OCI-LY1 (cell line): ENCODE results near the gene POLD4.

Source experiments
- H2AFZ ChIP-seq: fragments of 200-600 bp; sonication (generic), shearing (Covaris generic); 2 replicates; pipeline ENCODE4 v1.6.0; 2014; ENCODE audit warnings: antibody characterized with exemption, mild to moderate bottlenecking, low read length
- H3F3A ChIP-seq: fragments of 200-600 bp; sonication (generic), shearing (Covaris generic); 2 replicates; pipeline ENCODE4 v1.6.0; 2014; ENCODE audit warnings: mild to moderate bottlenecking, antibody characterized with exemption, low read length, moderate library complexity; ENCODE audit not compliant: insufficient read depth
- H3K27ac ChIP-seq: fragments of 200-600 bp; sonication (generic); 2 replicates; pipeline ENCODE4 v1.5.1; 2014; ENCODE audit warnings: low read length, mixed run types, mild to moderate bottlenecking, low read depth; ENCODE audit not compliant: poor library complexity, severe bottlenecking
- H3K27me3 ChIP-seq: fragments of 200-600 bp; sonication (generic); 2 replicates; pipeline ENCODE4 v1.6.0; 2014; ENCODE audit warnings: antibody characterized with exemption, mild to moderate bottlenecking, low read length, moderate library complexity; ENCODE audit not compliant: insufficient read depth
- H3K36me3 ChIP-seq: fragments of 200-600 bp; sonication (generic); 2 replicates; pipeline ENCODE4 v1.6.1; 2014; ENCODE audit warnings: mild to moderate bottlenecking, antibody characterized with exemption, low read length, moderate library complexity, mixed read lengths; ENCODE audit not compliant: insufficient read depth
- H3K4me1 ChIP-seq: fragments of 200-600 bp; sonication (generic); 2 replicates; pipeline ENCODE4 v1.5.1; 2014; ENCODE audit warnings: mild to moderate bottlenecking, low read length, moderate library complexity; ENCODE audit not compliant: insufficient read depth, severe bottlenecking
- H3K4me2 ChIP-seq: fragments of 200-600 bp; sonication (generic), shearing (Covaris generic); 2 replicates; pipeline ENCODE4 v1.6.1; 2014; ENCODE audit warnings: low read length
- H3K4me3 ChIP-seq: fragments of 200-600 bp; sonication (generic); 2 replicates; pipeline ENCODE4 v1.5.1; 2014; ENCODE audit warnings: low read length, low read depth, mild to moderate bottlenecking, mixed read lengths; ENCODE audit not compliant: poor library complexity, severe bottlenecking
- H3K79me2 ChIP-seq: fragments of 200-600 bp; shearing (Covaris generic); 2 replicates; pipeline ENCODE4 v1.6.1; 2016; ENCODE audit warnings: mixed run types, low read length, mixed read lengths; ENCODE audit not compliant: insufficient read depth
- H3K9ac ChIP-seq: fragments of 200-600 bp; sonication (generic), shearing (Covaris generic); 2 replicates; pipeline ENCODE4 v1.6.1; 2014; ENCODE audit warnings: mild to moderate bottlenecking, low read length, mixed read lengths
- H3K9me2 ChIP-seq: fragments of 200-600 bp; sonication (generic), shearing (Covaris generic); 2 replicates; pipeline ENCODE4 v1.6.1; 2014; ENCODE audit warnings: low read depth, mild to moderate bottlenecking, low read length, mixed read lengths
- H3K9me3 ChIP-seq: fragments of 200-600 bp; shearing (Covaris generic); 2 replicates; pipeline ENCODE4 v1.6.1; 2014; ENCODE audit warnings: low read length, mixed read lengths
- H4K20me1 ChIP-seq: fragments of 200-600 bp; sonication (generic), shearing (Covaris generic); 2 replicates; pipeline ENCODE4 v1.6.0; 2016; ENCODE audit warnings: mild to moderate bottlenecking, low read length; ENCODE audit not compliant: insufficient read depth
- CTCF ChIP-seq: fragments of 200-600 bp; sonication (generic), shearing (Covaris generic); IDR thresholded peaks from 2 replicates; pipeline ENCODE4 v1.5.1; 2017; ENCODE audit warnings: mild to moderate bottlenecking, antibody characterized with exemption, low read length, moderate library complexity, mixed read lengths
- EZH2 ChIP-seq: fragments of 200-600 bp; sonication (generic), shearing (Covaris generic); IDR thresholded peaks from 2 replicates; pipeline ENCODE4 v1.8.0; 2017; ENCODE audit warnings: borderline replicate concordance, mixed run types, mild to moderate bottlenecking, antibody characterized with exemption, low read length, moderate library complexity, mixed read lengths

Gene POLD4

GRCh38 chr11:67397986-67398660 lies 44.8 kb upstream of the POLD4 start:
- peaks cover 61% of the 10 kb centered on the region for H3K4me1 ChIP-seq

GRCh38 chr11:67397536-67397935 lies 44.2 kb upstream of the POLD4 start:
- Histone ChIP-seq H3K79me2 (peaks cover 9% of the 10 kb centered on the region; the same call in 1 of the 2 replicates), H3K4me1 (peaks cover 59% of the 10 kb centered on the region)

More at GRCh38 chr11:67397986-67398660, 44.8 kb upstream of the POLD4 start:
- Histone ChIP-seq H3K9me3 (no peaks in the 10 kb centered on the region), H3K27me3 (no peaks in the 10 kb centered on the region), H3K4me3 (no peak overlapping the region), H3K9me2 (no peaks in the 10 kb centered on the region), H4K20me1 (no peaks in the 10 kb centered on the region), H3K27ac (peak overlapping the region; percentile 50), H3F3A (no peaks in the 10 kb centered on the region; the same call in 1 of the 2 replicates), H3K36me3 (peaks cover 59% of the 10 kb centered on the region), H3K4me2 (peak overlapping the region; percentile 96; the same call in 1 of the 2 replicates), H3K9ac (no peak overlapping the region; the same call in 1 of the 2 replicates), H2AFZ (no peak overlapping the region), H3K79me2 (peaks cover 9% of the 10 kb centered on the region; the same call in 1 of the 2 replicates)
- no peak for TF ChIP-seq CTCF
- no peak for TF ChIP-seq EZH2

GRCh38 chr11:67396587-67397389 lies 43.4 kb upstream of the POLD4 start:
- no peak overlapping the region for H2AFZ ChIP-seq
- H3K36me3 ChIP-seq = peaks cover 59% of the 10 kb centered on the region
- no peak overlapping the region for H3K9ac ChIP-seq
- no peaks in the 10 kb centered on the region; the same call in 1 of the 2 replicates for H3F3A ChIP-seq
- TF ChIP-seq EZH2 (no peak), CTCF (no peak)
- H3K9me2 ChIP-seq = no peaks in the 10 kb centered on the region
- no peak overlapping the region for H3K4me2 ChIP-seq
- peaks cover 9% of the 10 kb centered on the region; the same call in 1 of the 2 replicates for H3K79me2 ChIP-seq
- no peaks in the 10 kb centered on the region for H3K27me3 ChIP-seq
- H3K4me1 ChIP-seq = peaks cover 55% of the 10 kb centered on the region
- H3K9me3 ChIP-seq = no peaks in the 10 kb centered on the region
- H4K20me1 ChIP-seq = no peaks in the 10 kb centered on the region
- H3K27ac ChIP-seq = peak overlapping the region; percentile 50
- no peak overlapping the region for H3K4me3 ChIP-seq

More at GRCh38 chr11:67397536-67397935, 44.2 kb upstream of the POLD4 start:
- peaks cover 59% of the 10 kb centered on the region for H3K36me3 ChIP-seq
- H3F3A ChIP-seq = no peaks in the 10 kb centered on the region; the same call in 1 of the 2 replicates
- no peak overlapping the region for H2AFZ ChIP-seq
- TF ChIP-seq CTCF (no peak), EZH2 (no peak)
- no peak overlapping the region; the same call in 1 of the 2 replicates for H3K4me2 ChIP-seq
- H3K9me3 ChIP-seq = no peaks in the 10 kb centered on the region
- peak overlapping the region; percentile 50 for H3K27ac ChIP-seq
- no peaks in the 10 kb centered on the region for H3K9me2 ChIP-seq
- no peak overlapping the region; the same call in 1 of the 2 replicates for H3K9ac ChIP-seq
- no peak overlapping the region for H3K4me3 ChIP-seq
- H4K20me1 ChIP-seq = no peaks in the 10 kb centered on the region
- H3K27me3 ChIP-seq = no peaks in the 10 kb centered on the region
